Testis (tissue), 2 donors: ENCODE results near the gene ALG9.

ENCODE experiments used
- POLR2A ChIP-seq: fragments of 450-650 bp; IDR thresholded peaks from one replicate; pipeline ENCODE4 v1.6.1; 2017; ENCODE audit warnings: antibody characterized with exemption, mild to moderate bottlenecking, moderate library complexity
- TF ChIP-seq, protein P1 (sequence below), 3 experiments: fragments of 450-650 bp in 2 of 3; fragments of 200-600 bp in 1 of 3; sonication (generic) in 1 of 3; IDR thresholded peaks; one replicate each; pipeline ENCODE4 v1.5.1; 2016 to 2019; ENCODE audit warnings: antibody characterized with exemption in 3 of 3, mild to moderate bottlenecking in 2 of 3, moderate library complexity in 1 of 3

DNA sequence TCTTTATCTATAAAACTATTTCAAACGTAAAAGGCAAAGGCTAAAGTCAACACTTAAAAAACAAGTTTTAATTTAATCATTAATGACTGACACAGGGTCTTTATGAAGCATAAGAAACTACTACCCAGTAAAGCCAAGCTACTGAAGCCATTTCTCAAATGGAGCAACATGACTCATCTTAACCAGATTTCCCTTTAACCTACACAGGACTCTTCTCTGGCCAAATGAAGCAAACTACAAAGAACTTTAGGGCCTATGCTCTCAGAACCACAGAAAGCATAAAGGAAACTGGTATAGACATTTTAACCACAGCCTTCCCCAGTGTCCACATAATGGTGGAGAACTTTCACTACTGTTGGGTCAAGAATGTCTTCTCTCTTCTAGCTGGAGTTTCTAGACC, 34.7 kb downstream of the ALG9 start:
- TF ChIP-seq, protein P1, sequence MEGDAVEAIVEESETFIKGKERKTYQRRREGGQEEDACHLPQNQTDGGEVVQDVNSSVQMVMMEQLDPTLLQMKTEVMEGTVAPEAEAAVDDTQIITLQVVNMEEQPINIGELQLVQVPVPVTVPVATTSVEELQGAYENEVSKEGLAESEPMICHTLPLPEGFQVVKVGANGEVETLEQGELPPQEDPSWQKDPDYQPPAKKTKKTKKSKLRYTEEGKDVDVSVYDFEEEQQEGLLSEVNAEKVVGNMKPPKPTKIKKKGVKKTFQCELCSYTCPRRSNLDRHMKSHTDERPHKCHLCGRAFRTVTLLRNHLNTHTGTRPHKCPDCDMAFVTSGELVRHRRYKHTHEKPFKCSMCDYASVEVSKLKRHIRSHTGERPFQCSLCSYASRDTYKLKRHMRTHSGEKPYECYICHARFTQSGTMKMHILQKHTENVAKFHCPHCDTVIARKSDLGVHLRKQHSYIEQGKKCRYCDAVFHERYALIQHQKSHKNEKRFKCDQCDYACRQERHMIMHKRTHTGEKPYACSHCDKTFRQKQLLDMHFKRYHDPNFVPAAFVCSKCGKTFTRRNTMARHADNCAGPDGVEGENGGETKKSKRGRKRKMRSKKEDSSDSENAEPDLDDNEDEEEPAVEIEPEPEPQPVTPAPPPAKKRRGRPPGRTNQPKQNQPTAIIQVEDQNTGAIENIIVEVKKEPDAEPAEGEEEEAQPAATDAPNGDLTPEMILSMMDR (IDR thresholded peaks at IDR 0.05) = no peak
- TF ChIP-seq POLR2A = no peak
